Measurements from ENCODE around the gene SEPTIN3.

DNA sequence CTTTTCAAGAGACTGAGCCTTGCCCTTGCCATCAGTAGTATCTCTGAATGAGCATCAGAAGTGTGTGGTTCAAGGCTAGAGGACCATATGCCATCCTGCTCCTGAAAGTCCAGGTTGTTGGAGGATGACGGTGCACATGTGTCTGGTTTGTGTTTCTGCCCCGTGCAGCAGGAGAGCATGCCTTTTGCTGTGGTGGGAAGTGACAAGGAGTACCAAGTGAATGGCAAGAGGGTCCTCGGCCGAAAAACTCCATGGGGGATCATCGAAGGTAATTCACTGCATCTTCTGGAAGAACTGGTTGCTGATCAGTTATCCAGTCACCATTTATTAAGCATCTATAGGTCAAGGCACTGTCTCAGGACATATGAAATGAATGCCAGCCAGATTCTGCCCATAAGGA, 23.3 kb downstream of the SEPTIN3 start:
- TF ChIP-seq CHD1 (IDR thresholded peaks at IDR 0.05; ENCODE audit: low read depth, low read length) (no peak), RAD21 (IDR thresholded peaks at IDR 0.05; ENCODE audit: insufficient read depth, low read depth, low read length) (no peak), ZNF207 (IDR thresholded peaks at IDR 0.05; ENCODE audit: borderline replicate concordance) (no peak), CHD2 (IDR thresholded peaks at IDR 0.05; ENCODE audit: borderline replicate concordance, low read depth, low read length) (no peak), MXI1 (IDR thresholded peaks at IDR 0.05; ENCODE audit: low read depth, low read length) (no peak), POLR2A (IDR thresholded peaks at IDR 0.05; ENCODE audit: low read depth, low read length) (no peak), EP300 (IDR thresholded peaks at IDR 0.05; ENCODE audit: borderline replicate concordance in 1 of 2, control insufficient read depth in 1 of 2, low read depth in 2 of 2, low read length in 2 of 2) (no peak)

Data from GM12878 (cell line).